Suprapubic skin (tissue), 4 donors: ENCODE results near the gene TSPOAP1. TPM values are rescaled to one million over a fixed set of nuclear protein-coding genes. Genes with fewer than 3 reads are reported as not detected.

ENCODE experiments used
- DNase-seq, 2 donors: peaks; one replicate each; pipeline ENCODE4 v3.0.0-alpha.2; 2019; ENCODE audit warnings: low spot score in 2 of 2
- H3K27ac ChIP-seq: fragments of 200-600 bp; sonication (generic); one replicate; pipeline ENCODE4 v1.5.1; 2019
- H3K27me3 ChIP-seq: fragments of 200-600 bp; sonication (generic); one replicate; pipeline ENCODE4 v1.5.1; 2019
- H3K36me3 ChIP-seq: fragments of 200-600 bp; sonication (generic); one replicate; pipeline ENCODE4 v1.5.1; 2019
- H3K4me1 ChIP-seq: fragments of 200-600 bp; sonication (generic); one replicate; pipeline ENCODE4 v1.5.1; 2019
- H3K4me3 ChIP-seq: fragments of 200-600 bp; sonication (generic); one replicate; pipeline ENCODE4 v1.5.1; 2019; ENCODE audit warnings: mild to moderate bottlenecking
- H3K9me3 ChIP-seq: fragments of 200-600 bp; sonication (generic); one replicate; pipeline ENCODE4 v1.5.1; 2019
- CTCF ChIP-seq, 2 donors: fragments of 200-600 bp in 1 of 2; fragments of 450-650 bp in 1 of 2; sonication (generic) in 1 of 2; IDR thresholded peaks; one replicate each; pipeline ENCODE4 v1.5.1; 2016 to 2019; ENCODE audit warnings: antibody characterized with exemption in 2 of 2, mild to moderate bottlenecking in 1 of 2, moderate library complexity in 1 of 2
- EP300 ChIP-seq: sonication (generic); formaldehyde crosslinking; IDR thresholded peaks from one replicate; pipeline ENCODE4 v1.6.1; 2017; ENCODE audit warnings: antibody characterized with exemption
- POLR2A ChIP-seq, 2 donors: fragments of 450-650 bp; IDR thresholded peaks; one replicate each; pipeline ENCODE4 v1.6.1; 2017; ENCODE audit warnings: antibody characterized with exemption in 2 of 2, mild to moderate bottlenecking in 2 of 2, moderate library complexity in 2 of 2
- POLR2AphosphoS5 ChIP-seq, 3 donors: sonication (generic); formaldehyde crosslinking; IDR thresholded peaks; one replicate each; pipeline ENCODE4 v1.6.1; 2017; ENCODE audit warnings: antibody characterized with exemption in 3 of 3
- WGBS: methylation state at CpG from one replicate; pipeline ENCODE4 v1.1.5; 2018; 5-methylcytosine and 5-hydroxymethylcytosine counted together
- total RNA-seq, 4 donors: library from RNA; depleted of rRNA; stranded (reverse); fragments of >200 nt; gene quantifications; one replicate each; pipeline ENCODE4 v1.1.0, GENCODE V29; 2016

The TSPOAP1 gene
- total RNA-seq, 4 donors from 2014 or later: 6.8 to 26.9 (median 12.4) TPM

GRCh38 chr17:58304750-58305486, 23.7 kb downstream of the TSPOAP1 start:
- DNase-seq: no peak
- Histone ChIP-seq H3K9me3 (no peaks in the 10 kb centered on the region), H3K4me3 (no peak overlapping the region), H3K36me3 (no peaks in the 10 kb centered on the region), H3K27me3 (no peaks in the 10 kb centered on the region), H3K27ac (no peak overlapping the region), H3K4me1 (no peaks in the 10 kb centered on the region)
- 84% methylated on average over 8 of the region's 14 CpGs for WGBS
- no peak for TF ChIP-seq POLR2AphosphoS5 (IDR thresholded peaks at IDR 0.05)
- TF ChIP-seq POLR2A (IDR thresholded peaks at IDR 0.05): no peak
- no peak for TF ChIP-seq CTCF (IDR thresholded peaks at IDR 0.05)
- no peak for TF ChIP-seq EP300

GRCh38 chr17:58303971-58304749, 24.4 kb downstream of the TSPOAP1 start:
- DNase-seq: no peak
- no peak overlapping the region for H3K27ac ChIP-seq
- no peaks in the 10 kb centered on the region for H3K9me3 ChIP-seq
- H3K4me1 ChIP-seq: no peaks in the 10 kb centered on the region
- 47% methylated on average over 9 of the region's 10 CpGs for WGBS
- peak; percentile 51 to 75 for TF ChIP-seq CTCF (IDR thresholded peaks at IDR 0.05)
- no peak for TF ChIP-seq EP300
- H3K4me3 ChIP-seq: no peak overlapping the region
- H3K36me3 ChIP-seq: no peaks in the 10 kb centered on the region
- no peaks in the 10 kb centered on the region for H3K27me3 ChIP-seq

- H3K27me3 ChIP-seq: no peaks in the 10 kb centered on the region
- no peaks in the 10 kb centered on the region for H3K4me1 ChIP-seq
- WGBS: 63% methylated on average over 3 of the region's 9 CpGs
- TF ChIP-seq EP300: no peak
- no peak for DNase-seq
- no peaks in the 10 kb centered on the region for H3K36me3 ChIP-seq
- H3K27ac ChIP-seq: no peak overlapping the region
- H3K4me3 ChIP-seq: no peak overlapping the region
- no peaks in the 10 kb centered on the region for H3K9me3 ChIP-seq
Measured at GRCh38 chr17:58302919-58303585, 25.5 kb downstream of the TSPOAP1 start.

- no peaks in the 10 kb centered on the region for H3K36me3 ChIP-seq
- no peaks in the 10 kb centered on the region for H3K9me3 ChIP-seq
- WGBS: 82% methylated on average over 5 of the region's 9 CpGs
- no peak overlapping the region for H3K27ac ChIP-seq
- no peak for TF ChIP-seq POLR2A (IDR thresholded peaks at IDR 0.05)
- TF ChIP-seq POLR2AphosphoS5 (IDR thresholded peaks at IDR 0.05): no peak
- no peak for TF ChIP-seq CTCF (IDR thresholded peaks at IDR 0.05)
- no peak for TF ChIP-seq EP300
- DNase-seq: no peak
- no peaks in the 10 kb centered on the region for H3K27me3 ChIP-seq
- H3K4me3 ChIP-seq: no peak overlapping the region
- no peaks in the 10 kb centered on the region for H3K4me1 ChIP-seq
Measured at GRCh38 chr17:58302171-58302918, 26.2 kb downstream of the TSPOAP1 start.

GRCh38 chr17:58301504-58302150, 27.0 kb downstream of the TSPOAP1 start:
- Histone ChIP-seq H3K4me3 (no peak overlapping the region), H3K27ac (no peak overlapping the region), H3K9me3 (no peaks in the 10 kb centered on the region), H3K4me1 (no peaks in the 10 kb centered on the region), H3K36me3 (no peaks in the 10 kb centered on the region), H3K27me3 (no peaks in the 10 kb centered on the region)
- DNase-seq: no peak
- WGBS: 82% methylated on average over 16 of the region's 16 CpGs
- no peak for TF ChIP-seq EP300
- TF ChIP-seq POLR2A (IDR thresholded peaks at IDR 0.05): no peak
- no peak for TF ChIP-seq POLR2AphosphoS5 (IDR thresholded peaks at IDR 0.05)
- TF ChIP-seq CTCF (IDR thresholded peaks at IDR 0.05): no peak
